GM06990 (cell line): ENCODE data around the gene RASSF5.
A peak's percentile ranks its signal among the peaks of the same experiment; 100 is the strongest.

Experiments used
- DNase-seq: peaks from one replicate; pipeline ENCODE4 v3.0.0-alpha.2; 2011; ENCODE audit not compliant: insufficient read length; ENCODE audit errors: extremely low read depth
- H3K27me3 ChIP-seq: replicated peaks from 2 replicates; pipeline ENCODE4 v1.6.0; 2011; ENCODE audit warnings: low read length; ENCODE audit not compliant: control insufficient read depth, insufficient read depth
- H3K36me3 ChIP-seq: 2 replicates; pipeline ENCODE4 v1.5.1; 2011; ENCODE audit warnings: low read length; ENCODE audit not compliant: control insufficient read depth, insufficient read depth
- H3K4me3 ChIP-seq: replicated peaks from 2 replicates; pipeline ENCODE4 v1.5.1; 2011; ENCODE audit warnings: low read depth, mild to moderate bottlenecking, control low read depth, low read length
- CTCF ChIP-seq: IDR thresholded peaks from 2 replicates; pipeline ENCODE4 v1.5.1; 2011; ENCODE audit warnings: low read length, control low read depth, mild to moderate bottlenecking, inconsistent platforms; ENCODE audit not compliant: insufficient read depth, poor library complexity, severe bottlenecking

The RASSF5 gene

DNA sequence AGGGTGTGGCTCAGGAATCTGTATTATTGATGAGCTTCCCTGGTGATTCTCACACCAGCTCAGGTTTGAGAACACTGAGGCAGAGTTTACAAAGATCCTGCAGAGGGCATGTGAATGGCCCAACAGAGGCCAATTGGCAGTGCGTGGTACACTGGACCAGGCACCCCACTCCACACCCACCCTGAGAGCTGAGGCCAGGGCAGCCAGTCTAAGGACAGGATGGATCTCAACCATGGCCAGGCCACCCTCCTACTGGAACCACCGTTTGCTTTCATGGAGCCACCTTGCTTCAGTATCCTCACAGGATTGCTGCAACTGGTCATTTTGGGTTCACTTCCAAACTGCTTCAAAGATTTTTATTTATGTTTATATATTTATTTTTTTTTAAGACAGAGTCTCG is 7.3 kb upstream of the RASSF5 start:
- Histone ChIP-seq H3K36me3 (peaks cover 12% of the 10 kb centered on the region), H3K27me3 (no peaks in the 10 kb centered on the region), H3K4me3 (no peak overlapping the region)
- DNase-seq: no peak
- TF ChIP-seq CTCF: no peak

DNA sequence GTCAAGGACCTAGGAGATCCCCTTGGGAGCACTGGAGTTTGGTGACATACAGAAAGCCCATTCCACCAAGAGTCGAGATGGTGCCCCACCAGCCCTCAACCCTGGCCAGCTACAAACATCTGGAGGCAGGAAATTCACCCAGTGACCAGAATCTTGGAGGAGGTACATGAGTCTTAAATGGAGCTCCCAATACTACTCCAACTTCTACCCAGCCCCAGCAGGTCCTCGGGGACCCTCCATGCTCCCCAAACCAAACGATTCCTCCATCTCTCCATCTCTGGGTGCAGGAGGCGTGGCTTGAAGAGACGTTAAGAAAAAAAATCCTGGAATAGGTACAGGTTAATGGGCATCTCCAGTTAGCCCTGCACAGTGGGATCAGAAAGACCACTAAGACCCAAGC is 5.5 kb upstream of the RASSF5 start:
- no peak overlapping the region for H3K4me3 ChIP-seq

GRCh38 chr1:206502403-206502802 is 4.9 kb upstream of the RASSF5 start:
- Histone ChIP-seq H3K36me3 (peaks cover 8% of the 10 kb centered on the region), H3K27me3 (no peaks in the 10 kb centered on the region), H3K4me3 (no peak overlapping the region)
- TF ChIP-seq CTCF: no peak
- DNase-seq: no peak

More for the DNA sequence above, 5.5 kb upstream of the RASSF5 start:
- TF ChIP-seq CTCF: no peak
- DNase-seq: no peak
- Histone ChIP-seq H3K36me3 (peaks cover 8% of the 10 kb centered on the region), H3K27me3 (no peaks in the 10 kb centered on the region)

DNA sequence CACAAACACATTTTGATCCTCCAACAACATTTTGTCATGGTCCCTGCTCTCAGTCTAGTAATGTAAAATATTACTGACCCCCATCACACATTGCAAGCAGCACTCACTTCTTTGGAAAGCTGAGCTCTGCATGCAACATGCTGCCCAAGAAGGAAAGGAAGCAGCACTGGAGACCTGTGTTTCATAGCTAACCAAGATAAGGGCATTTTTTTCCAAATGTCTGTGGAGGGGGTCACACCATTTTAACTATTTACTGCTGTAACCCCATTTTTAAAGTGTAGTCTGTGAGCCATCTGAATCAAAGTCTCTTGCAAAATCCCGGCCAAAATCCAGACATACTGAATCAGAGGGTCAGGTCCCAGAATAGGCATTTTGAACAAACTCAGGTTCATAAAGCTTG is 4.5 kb upstream of the RASSF5 start:
- Histone ChIP-seq H3K4me3 (no peak overlapping the region), H3K36me3 (peaks cover 8% of the 10 kb centered on the region), H3K27me3 (no peaks in the 10 kb centered on the region)
- TF ChIP-seq CTCF: no peak
- DNase-seq: no peak

DNA sequence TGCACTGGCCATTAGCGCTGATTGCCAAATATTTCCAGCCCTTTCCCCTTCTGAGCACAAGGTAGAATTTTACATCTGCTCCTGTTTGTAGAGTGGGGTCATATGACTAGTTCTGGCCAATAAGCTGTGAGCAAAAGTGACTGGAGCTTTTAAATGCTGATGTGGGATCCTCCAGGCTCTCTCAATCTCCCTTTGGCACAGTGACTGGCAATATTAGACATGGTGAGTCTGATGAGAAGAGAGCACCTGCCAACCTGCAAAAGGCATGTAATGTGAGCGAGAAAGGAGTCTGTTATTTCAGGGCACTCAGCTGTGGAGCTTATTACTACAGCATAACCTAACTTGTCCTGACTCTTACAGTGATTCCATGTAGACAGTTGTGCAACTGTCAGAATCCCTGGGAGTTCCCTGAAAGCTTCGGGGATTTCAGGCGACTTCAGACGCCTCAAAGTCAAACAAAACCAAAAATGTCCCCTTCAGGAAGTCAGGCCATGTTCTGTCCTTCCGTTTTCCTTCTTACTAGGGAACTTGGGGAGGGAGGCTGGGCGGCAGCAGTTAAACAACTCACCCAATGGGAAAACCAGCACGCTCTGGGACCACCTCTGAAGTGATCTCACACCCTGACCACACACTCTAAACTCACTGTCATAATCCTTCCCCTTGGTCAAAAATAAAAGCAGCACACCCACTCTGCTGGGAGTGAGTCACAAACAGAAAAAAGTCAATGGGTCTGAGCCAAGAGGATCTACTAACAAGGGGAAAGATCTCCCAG is 3.6 kb upstream of the RASSF5 start:
- DNase-seq: peak; percentile 49
- 0 out of 2 replicates have a peak overlapping the region, but pooled peaks have one; percentile 2 for H3K4me3 ChIP-seq
- TF ChIP-seq CTCF: no peak
- H3K27me3 ChIP-seq: no peaks in the 10 kb centered on the region
- H3K36me3 ChIP-seq: peaks cover 2% of the 10 kb centered on the region
